ENCODE measurements around the gene POLA1. TPM values are rescaled to one million over a fixed set of nuclear protein-coding genes. Genes with fewer than 3 reads are reported as not detected.

Gene POLA1
- polyA plus RNA-seq, 1 experiment: 2.2 TPM

GRCh38 chrX:25020391-25020904 is 326.7 kb downstream of the POLA1 start:
- ChIA-PET CTCF (interaction anchor here (0.6 to 3.8 kb wide), 6 partner anchors 122 to 265 kb away, joined by 3 to 41 read pairs (median 4); no protein-coding TSS in a partner anchor), POLR2A (no interaction called here)
- peaks cover 82% of the 10 kb centered on the region for H3K27me3 ChIP-seq (ENCODE audit: control insufficient read depth, insufficient read depth, low read length)
- TF ChIP-seq CTCF (IDR thresholded peaks at IDR 0.05; ENCODE audit: low read depth, low read length): no peak
- no peak overlapping the region for H3K4me3 ChIP-seq (ENCODE audit: low read depth, low read length)
- peaks cover 9% of the 10 kb centered on the region for H3K9me3 ChIP-seq (ENCODE audit: control insufficient read depth, insufficient read depth, low read length)
- no peak for DNase-seq (ENCODE audit: low read depth, low spot score)
- H3K27ac ChIP-seq (ENCODE audit: low read depth, low read length): no peak overlapping the region

- H3K27me3 ChIP-seq (ENCODE audit: control insufficient read depth, insufficient read depth, low read length): peaks cover 80% of the 10 kb centered on the region
- TF ChIP-seq CTCF (IDR thresholded peaks at IDR 0.05; ENCODE audit: low read depth, low read length): peak; percentile 45
- H3K4me3 ChIP-seq (ENCODE audit: low read depth, low read length): no peak overlapping the region
- H3K27ac ChIP-seq (ENCODE audit: low read depth, low read length): no peak overlapping the region
- no peak for DNase-seq (ENCODE audit: low read depth, low spot score)
- H3K9me3 ChIP-seq (ENCODE audit: control insufficient read depth, insufficient read depth, low read length): peaks cover 4% of the 10 kb centered on the region; the same call in 1 of the 2 replicates
- POLR2A ChIA-PET: no interaction called here
- CTCF ChIA-PET: interaction anchor here (0.6 to 3.8 kb wide), 5 partner anchors 123 to 265 kb away, joined by 3 to 41 read pairs (median 4); no protein-coding TSS in a partner anchor
These were observed 327.3 kb downstream of the POLA1 start for GRCh38 chrX:25020905-25021449.

- Histone ChIP-seq H3K9me3 (ENCODE audit: control insufficient read depth, insufficient read depth, low read length) (no peaks in the 10 kb centered on the region; the same call in 1 of the 2 replicates), H3K27ac (ENCODE audit: low read depth, low read length) (no peak overlapping the region), H3K27me3 (ENCODE audit: control insufficient read depth, insufficient read depth, low read length) (peaks cover 70% of the 10 kb centered on the region), H3K4me3 (ENCODE audit: low read depth, low read length) (no peak overlapping the region)
- CTCF ChIA-PET: interaction anchor here (1.2 to 3.8 kb wide), 2 partner anchors 146 to 184 kb away, joined by 3 to 41 read pairs; no protein-coding TSS in a partner anchor
- POLR2A ChIA-PET: no interaction called here
- TF ChIP-seq CTCF (IDR thresholded peaks at IDR 0.05; ENCODE audit: low read depth, low read length): 0 out of 2 replicates have a peak, but pooled peaks have one; percentile 6
- no peak for DNase-seq (ENCODE audit: low read depth, low spot score)
These were observed 329.0 kb downstream of the POLA1 start for GRCh38 chrX:25022499-25023325.

- Histone ChIP-seq H3K9me3 (ENCODE audit: control insufficient read depth, insufficient read depth, low read length) (no peaks in the 10 kb centered on the region; the same call in 1 of the 2 replicates), H3K4me3 (ENCODE audit: low read depth, low read length) (no peak overlapping the region), H3K27me3 (ENCODE audit: control insufficient read depth, insufficient read depth, low read length) (peaks cover 61% of the 10 kb centered on the region), H3K27ac (ENCODE audit: low read depth, low read length) (no peak overlapping the region)
- no peak for DNase-seq (ENCODE audit: low read depth, low spot score)
- CTCF ChIA-PET: no interaction called here
- POLR2A ChIA-PET: no interaction called here
- TF ChIP-seq CTCF (IDR thresholded peaks at IDR 0.05; ENCODE audit: low read depth, low read length): no peak
These were observed 330.2 kb downstream of the POLA1 start for GRCh38 chrX:25023908-25024307.

GRCh38 chrX:25025615-25026014 is 331.9 kb downstream of the POLA1 start:
- Histone ChIP-seq H3K27ac (ENCODE audit: low read depth, low read length) (no peak overlapping the region), H3K9me3 (ENCODE audit: control insufficient read depth, insufficient read depth, low read length) (no peaks in the 10 kb centered on the region; the same call in 1 of the 2 replicates), H3K4me3 (ENCODE audit: low read depth, low read length) (no peak overlapping the region), H3K27me3 (ENCODE audit: control insufficient read depth, insufficient read depth, low read length) (peaks cover 47% of the 10 kb centered on the region)
- CTCF ChIA-PET: no interaction called here
- POLR2A ChIA-PET: no interaction called here
- no peak for TF ChIP-seq CTCF (IDR thresholded peaks at IDR 0.05; ENCODE audit: low read depth, low read length)
- DNase-seq (ENCODE audit: low read depth, low spot score): no peak

All from AG04450 (cell line).